Lower leg skin (tissue), 3 donors: ENCODE results near the gene GUCY1B1.

ENCODE experiments used
- POLR2A ChIP-seq, 2 donors: fragments of 450-650 bp; IDR thresholded peaks; one replicate each; pipeline ENCODE4 v1.6.1; 2016 to 2017; ENCODE audit warnings: antibody characterized with exemption in 2 of 2, mild to moderate bottlenecking in 1 of 2, moderate library complexity in 1 of 2
- TF ChIP-seq, protein P1 (sequence below), 3 donors: fragments of 450-650 bp; IDR thresholded peaks; one replicate each; pipeline ENCODE4 v1.5.1; 2016; ENCODE audit warnings: antibody characterized with exemption in 3 of 3, mild to moderate bottlenecking in 3 of 3, moderate library complexity in 2 of 3

DNA sequence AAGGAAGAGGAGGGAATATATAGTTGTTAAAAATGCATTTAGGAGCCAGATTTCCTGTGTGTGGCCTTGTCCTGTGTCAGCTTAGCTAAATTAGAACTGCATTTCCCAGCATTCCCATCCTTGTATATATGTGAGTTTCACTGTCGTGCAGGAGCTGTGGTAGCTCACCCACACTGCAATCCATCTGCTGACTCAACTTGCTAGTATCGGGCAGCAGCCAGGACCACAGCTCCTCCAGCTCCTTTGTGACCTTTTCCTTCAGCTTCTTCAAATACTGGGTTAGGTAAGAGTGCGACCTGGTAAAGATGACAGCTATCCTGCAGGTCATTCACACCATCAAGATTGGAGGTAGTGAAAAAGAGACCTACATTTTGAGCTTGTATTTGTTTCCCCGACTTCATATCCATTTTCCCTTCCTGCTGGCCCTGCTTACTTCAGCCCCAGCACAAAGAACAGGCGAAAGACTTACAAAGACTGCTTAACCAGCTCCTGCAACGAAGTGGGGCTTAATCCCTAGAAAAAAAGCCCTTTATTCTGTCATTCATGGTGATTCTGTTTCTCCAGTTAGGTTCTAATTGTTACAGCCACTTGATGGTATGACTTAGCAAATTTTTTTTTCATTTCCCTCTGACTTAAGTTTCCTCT is 95.9 kb downstream of the GUCY1B1 start:
- TF ChIP-seq, protein P1, sequence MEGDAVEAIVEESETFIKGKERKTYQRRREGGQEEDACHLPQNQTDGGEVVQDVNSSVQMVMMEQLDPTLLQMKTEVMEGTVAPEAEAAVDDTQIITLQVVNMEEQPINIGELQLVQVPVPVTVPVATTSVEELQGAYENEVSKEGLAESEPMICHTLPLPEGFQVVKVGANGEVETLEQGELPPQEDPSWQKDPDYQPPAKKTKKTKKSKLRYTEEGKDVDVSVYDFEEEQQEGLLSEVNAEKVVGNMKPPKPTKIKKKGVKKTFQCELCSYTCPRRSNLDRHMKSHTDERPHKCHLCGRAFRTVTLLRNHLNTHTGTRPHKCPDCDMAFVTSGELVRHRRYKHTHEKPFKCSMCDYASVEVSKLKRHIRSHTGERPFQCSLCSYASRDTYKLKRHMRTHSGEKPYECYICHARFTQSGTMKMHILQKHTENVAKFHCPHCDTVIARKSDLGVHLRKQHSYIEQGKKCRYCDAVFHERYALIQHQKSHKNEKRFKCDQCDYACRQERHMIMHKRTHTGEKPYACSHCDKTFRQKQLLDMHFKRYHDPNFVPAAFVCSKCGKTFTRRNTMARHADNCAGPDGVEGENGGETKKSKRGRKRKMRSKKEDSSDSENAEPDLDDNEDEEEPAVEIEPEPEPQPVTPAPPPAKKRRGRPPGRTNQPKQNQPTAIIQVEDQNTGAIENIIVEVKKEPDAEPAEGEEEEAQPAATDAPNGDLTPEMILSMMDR (IDR thresholded peaks at IDR 0.05) = no peak
- no peak for TF ChIP-seq POLR2A (IDR thresholded peaks at IDR 0.05)
